K562 (cell line): ENCODE data around the gene EOGT. TPM values are rescaled to one million over a fixed set of nuclear protein-coding genes. Genes with fewer than 3 reads are reported as not detected.

Source experiments
- ATAC-seq: fragments of 200-7000 bp; cut with Tn5 transposase; 3 replicates; pipeline ENCODE4 v1.9.1; 2020; ENCODE audit warnings: moderate library complexity
- BruUV-seq: library from RNA; stranded (reverse); fragments of 400-500 nt; replicated peaks from 2 replicates; lab custom pipeline; 2021; lab: Mats Ljungman, UMichigan
- CTCF ChIA-PET: fragments of 300-600 bp; formaldehyde crosslinking; extraction: SDS; loops from one replicate; lab custom pipeline; 2021; ENCODE audit warnings: low intra/inter-chr PET ratio; lab: Yijun Ruan, JAX
- POLR2A ChIA-PET: fragments of 300-600, 350-650 bp; sonication (Branson Sonifier 250); formaldehyde crosslinking; extraction: SDS; loops from one replicate; lab custom pipeline; 2021; ENCODE audit warnings: antibody characterized with exemption, inconsistent platforms; lab: Yijun Ruan, JAX
- DNase-seq, 4 experiments: peaks; one replicate each; pipeline versions ENCODE4 v3.0.0 to v3.0.0-alpha.2; 2011 to 2018; ENCODE audit warnings: low spot score in 3 of 4, mixed read lengths in 3 of 4; ENCODE audit errors: extremely low read depth in 1 of 4
- FAIRE-seq: peaks from 2 replicates; lab custom pipeline; 2011; peaks lifted over from hg19 to GRCh38; lab: Jason Lieb, UNC
- H2AFZ ChIP-seq: 2 replicates; pipeline ENCODE4 v1.6.0; 2011; ENCODE audit warnings: low read depth, low read length, control low read depth, inconsistent platforms
- H3K27ac ChIP-seq: fragments of 200-600 bp; 3 replicates; pipeline ENCODE4 v1.8.0; 2011; ENCODE audit warnings: low read depth, mild to moderate bottlenecking, control low read depth, inconsistent platforms, low read length, moderate library complexity, mixed read lengths; ENCODE audit errors: extremely low read depth
- H3K27me3 ChIP-seq, 2 experiments: fragments of 300-600 bp in 1 of 2; 2 replicates in 1 of 2; 3 replicates in 1 of 2; pipeline versions ENCODE4 v1.6.0 to v1.8.0; 2011; ENCODE audit warnings: inconsistent platforms in 2 of 2, low read length in 2 of 2, mild to moderate bottlenecking in 1 of 2, mixed read lengths in 1 of 2, moderate library complexity in 1 of 2; ENCODE audit not compliant: control insufficient read depth in 2 of 2, insufficient read depth in 2 of 2
- H3K36me3 ChIP-seq: fragments of 300-600 bp; 3 replicates; pipeline ENCODE4 v1.8.0; 2011; ENCODE audit warnings: mild to moderate bottlenecking, low read length, inconsistent platforms; ENCODE audit not compliant: control insufficient read depth, insufficient read depth
- H3K4me1 ChIP-seq, 2 experiments: fragments of 200-600 bp in 1 of 2; replicated peaks in 1 of 2; 2 replicates in 1 of 2; 3 replicates in 1 of 2; pipeline versions ENCODE4 v1.5.1 to v1.8.0; 2011; ENCODE audit warnings: inconsistent platforms in 2 of 2, low read length in 2 of 2, mild to moderate bottlenecking in 1 of 2, mixed read lengths in 1 of 2, moderate library complexity in 1 of 2; ENCODE audit not compliant: control insufficient read depth in 2 of 2, insufficient read depth in 2 of 2
- H3K4me2 ChIP-seq: 2 replicates; pipeline ENCODE4 v1.6.1; 2011; ENCODE audit warnings: low read length, control low read depth, inconsistent platforms, mixed read lengths; ENCODE audit not compliant: insufficient read depth
- H3K4me3 ChIP-seq: fragments of 200-600 bp; sonication (generic), shearing (Covaris generic); 2 replicates; pipeline ENCODE4 v1.5.1; 2016; ENCODE audit warnings: control low read depth, inconsistent platforms
- H3K79me2 ChIP-seq: fragments of 200-600 bp; 3 replicates; pipeline ENCODE4 v1.8.0; 2011; ENCODE audit warnings: low read length, inconsistent platforms; ENCODE audit not compliant: control insufficient read depth, insufficient read depth
- H3K9ac ChIP-seq, 2 experiments: 2 replicates each; pipeline versions ENCODE4 v1.6.0 to v1.6.1; 2011; ENCODE audit warnings: low read depth in 2 of 2, low read length in 2 of 2, control low read depth in 1 of 2, inconsistent platforms in 1 of 2, mild to moderate bottlenecking in 1 of 2, mixed read lengths in 1 of 2; ENCODE audit not compliant: insufficient read depth in 1 of 2
- H3K9me1 ChIP-seq: one replicate; pipeline ENCODE4 v1.6.0; 2011; ENCODE audit warnings: inconsistent platforms, mild to moderate bottlenecking, low read length, moderate library complexity; ENCODE audit not compliant: control insufficient read depth, insufficient read depth
- H3K9me3 ChIP-seq: replicated peaks from 2 replicates; pipeline ENCODE4 v1.5.1; 2011; ENCODE audit warnings: low read depth, low read length, inconsistent platforms; ENCODE audit not compliant: control insufficient read depth, insufficient read depth
- H4K20me1 ChIP-seq: replicated peaks from 2 replicates; pipeline ENCODE4 v1.6.1; 2011; ENCODE audit warnings: low read length, inconsistent platforms, mixed read lengths; ENCODE audit not compliant: control insufficient read depth, insufficient read depth
- ELF1 ChIP-seq: fragments of 200-800 bp; sonication (Bioruptor generic); IDR thresholded peaks from 2 replicates; pipeline ENCODE4 v1.6.1; 2016; ENCODE audit warnings: missing genetic modification characterization, missing compliant biosample characterization
- ELF2 ChIP-seq: fragments of 250-450 bp; sonication (Bioruptor Pico); IDR thresholded peaks from 2 replicates; pipeline ENCODE4 v1.5.0; 2021; ENCODE audit warnings: mild to moderate bottlenecking
- ERF ChIP-seq: fragments of 450-650 bp; formaldehyde crosslinking; IDR thresholded peaks from 2 replicates; pipeline ENCODE4 v1.4.0; 2020; ENCODE audit warnings: mild to moderate bottlenecking, mixed read lengths
- NFIC ChIP-seq: fragments of 450-650 bp; IDR thresholded peaks from 2 replicates; pipeline ENCODE4 v1.6.1; 2017; ENCODE audit warnings: mild to moderate bottlenecking, inconsistent platforms
- PCBP1 ChIP-seq: fragments of 200-400 bp; formaldehyde crosslinking; IDR thresholded peaks from 2 replicates; pipeline ENCODE4 v1.6.1; 2018; ENCODE audit warnings: mild to moderate bottlenecking, low read depth, low read length; ENCODE audit not compliant: poor library complexity, severe bottlenecking
- PTTG1 ChIP-seq: fragments of 450-650 bp; IDR thresholded peaks from 2 replicates; pipeline ENCODE4 v1.6.1; 2016; ENCODE audit warnings: low read depth, mild to moderate bottlenecking, missing genetic modification characterization, missing compliant biosample characterization
- STAG1 ChIP-seq: sonication (generic); formaldehyde crosslinking; IDR thresholded peaks from 2 replicates; pipeline ENCODE4 v1.5.0; 2020; ENCODE audit warnings: missing genetic modification reagents, borderline replicate concordance
- TEAD4 ChIP-seq, 2 experiments: sonication (generic) in 1 of 2; formaldehyde crosslinking in 1 of 2; IDR thresholded peaks; 2 replicates each; pipeline versions ENCODE4 v1.6.1 to v1.8.0; 2012 to 2022; ENCODE audit warnings: borderline replicate concordance in 1 of 2, inconsistent platforms in 1 of 2, low read length in 1 of 2, mild to moderate bottlenecking in 1 of 2, missing genetic modification reagents in 1 of 2
- ZNF23 ChIP-seq: fragments of 250-450 bp; sonication (Bioruptor Pico); IDR thresholded peaks from 2 replicates; pipeline ENCODE4 v1.4.0; 2020; ENCODE audit warnings: mild to moderate bottlenecking
- WGBS: fragments of 100-300 bp; shearing (Covaris generic); methylation state at CpG from one replicate; pipeline ENCODE4 v1.1.6; 2016; ENCODE audit warnings: low coverage, mixed read lengths; ENCODE audit not compliant: insufficient coverage; ENCODE audit errors: missing lambda C conversion rate; 5-methylcytosine and 5-hydroxymethylcytosine counted together
- in situ Hi-C: fragments of 300-500 bp; cut with MboI; formaldehyde crosslinking; loops from 4 replicates; pipeline ENCODE4 v1.15.0; 2018; ENCODE audit warnings: inconsistent platforms, mixed read lengths
- intact Hi-C: fragments of 100-400 bp; cut with micrococcal nuclease; formaldehyde crosslinking; loops from 2 replicates; pipeline ENCODE4 v1.14.2; 2022
- polyA plus RNA-seq, 8 experiments: library from polyadenylated mRNA; depleted of rRNA in 4 of 8; stranded (reverse) in 5 of 8; unstranded in 3 of 8; fragments of >200 nt; fragmentation: Nextera tagmentation in 2 of 8; fragmentation: Illumina TruSeq in 1 of 8; extraction: Ambion mirVana in 2 of 8; extraction: Trizol in 1 of 8; gene quantifications; 2 replicates each; pipeline versions ENCODE4 v1.2.1 to v1.2.3, GENCODE V29; 2011 to 2014; ENCODE audit warnings: inconsistent platforms in 1 of 8, missing spikeins in 1 of 8
- total RNA-seq, 7 experiments: library from RNA; depleted of rRNA in 6 of 7; stranded (reverse); fragments of >200 nt in 6 of 7; fragmentation: Illumina TruSeq in 2 of 7; extraction: Trizol in 2 of 7; gene quantifications; 2 replicates each; pipeline versions ENCODE4 v1.2.1 to v1.2.3, GENCODE V29; 2011 to 2021; ENCODE audit warnings: low replicate concordance in 1 of 7
- TF ChIP-seq, protein P1 (sequence below): fragments of 450-650 bp; formaldehyde crosslinking; IDR thresholded peaks from 2 replicates; pipeline ENCODE4 v1.4.0; 2022; ENCODE audit warnings: mild to moderate bottlenecking, moderate library complexity
- TF ChIP-seq, protein P2 (sequence below): fragments of 450-650 bp; IDR thresholded peaks from 2 replicates; pipeline ENCODE4 v1.7.1; 2018; ENCODE audit warnings: mild to moderate bottlenecking, low read depth; ENCODE audit not compliant: partially characterized antibody
- TF ChIP-seq, protein P3 (sequence below): IDR thresholded peaks from 3 replicates; pipeline ENCODE4 v1.6.1; 2011; ENCODE audit warnings: borderline replicate concordance, mild to moderate bottlenecking, moderate library complexity; ENCODE audit not compliant: insufficient read length; ENCODE audit errors: extremely low read depth

The EOGT gene
- total and polyA plus RNA-seq, 9 of the 15 experiments (the other 6 are each of a cell fraction or from before 2014, with no cell fraction given), result 3.6 to 17.9 (median 7.4) TPM

DNA sequence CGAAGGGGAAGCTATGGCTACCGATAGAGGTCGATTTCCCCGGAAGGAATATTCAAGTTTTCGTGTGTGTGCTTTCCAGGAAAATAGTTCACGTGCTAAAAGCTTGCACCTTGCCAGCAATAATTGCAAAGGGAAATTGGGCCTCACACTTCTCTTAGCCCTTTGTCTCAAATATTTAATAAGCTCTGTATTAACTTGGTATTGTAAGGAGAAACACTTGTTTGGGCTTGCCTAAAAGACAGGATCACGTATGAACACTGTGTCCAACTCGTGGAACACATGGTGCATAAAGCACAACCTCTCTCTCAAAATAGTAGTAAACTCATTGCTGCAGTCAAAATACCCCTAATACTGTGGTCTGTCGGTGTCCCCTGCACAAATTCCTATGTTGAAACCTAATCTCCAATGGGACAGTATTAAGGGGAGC is 39.0 kb upstream of the EOGT start:
- Histone ChIP-seq H3K27ac (peak overlapping the region; percentile 95), H4K20me1 (no peaks in the 10 kb centered on the region; the same call in 1 of the 2 replicates), H3K4me1 (peaks cover 0 to 7% of the 10 kb centered on the region in 2 experiments; a peak in 2 of 5 replicates), H3K4me2 (peak overlapping the region; percentile 96), H3K79me2 (peaks cover 41% of the 10 kb centered on the region), H3K9ac (peak overlapping the region; percentile 55 to 98; a peak in 3 of 4 replicates), H2AFZ (peak overlapping the region; percentile 85), H3K9me3 (no peaks in the 10 kb centered on the region), H3K4me3 (peak overlapping the region; percentile 93), H3K27me3 (no peaks in the 10 kb centered on the region), H3K9me1 (no peaks in the 10 kb centered on the region), H3K36me3 (peaks cover 37% of the 10 kb centered on the region; the same call in 2 of the 3 replicates)
- ATAC-seq (no peak; the same call in 1 of the 3 replicates), FAIRE-seq (peak; percentile 19), DNase-seq (no peak)
- intact Hi-C loops (no loop called here), in situ Hi-C loops (no loop called here)
- BruUV-seq, result TSS peak; percentile 82
- POLR2A ChIA-PET, result interaction anchor here (0.6 to 1.7 kb wide), 7 partner anchors 9 to 156 kb away, joined by 3 to 7 read pairs (median 4); no protein-coding TSS in a partner anchor
- CTCF ChIA-PET, result no interaction called here
- WGBS, result 5% methylated on average over 9 of the region's 9 CpGs
- TF ChIP-seq, protein P1, sequence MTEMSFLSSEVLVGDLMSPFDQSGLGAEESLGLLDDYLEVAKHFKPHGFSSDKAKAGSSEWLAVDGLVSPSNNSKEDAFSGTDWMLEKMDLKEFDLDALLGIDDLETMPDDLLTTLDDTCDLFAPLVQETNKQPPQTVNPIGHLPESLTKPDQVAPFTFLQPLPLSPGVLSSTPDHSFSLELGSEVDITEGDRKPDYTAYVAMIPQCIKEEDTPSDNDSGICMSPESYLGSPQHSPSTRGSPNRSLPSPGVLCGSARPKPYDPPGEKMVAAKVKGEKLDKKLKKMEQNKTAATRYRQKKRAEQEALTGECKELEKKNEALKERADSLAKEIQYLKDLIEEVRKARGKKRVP (CRISPR knock-in tag), result no peak
- TF ChIP-seq STAG1 (no peak), ELF2 (CRISPR knock-in tag) (peak; percentile 3), ELF1 (tag) (peak; percentile 16), NFIC (no peak), TEAD4 (IDR thresholded peaks at IDR 0.05; ENCODE audit: low read length) (0 out of 2 replicates have a peak, but pooled peaks have one; percentile 2), TEAD4 (CRISPR knock-in tag; IDR thresholded peaks at IDR 0.05; ENCODE audit: borderline replicate concordance) (no peak), PCBP1 (no peak), ZNF23 (CRISPR knock-in tag) (no peak), PTTG1 (tag) (no peak), ERF (CRISPR knock-in tag) (no peak)
- TF ChIP-seq, protein P2, sequence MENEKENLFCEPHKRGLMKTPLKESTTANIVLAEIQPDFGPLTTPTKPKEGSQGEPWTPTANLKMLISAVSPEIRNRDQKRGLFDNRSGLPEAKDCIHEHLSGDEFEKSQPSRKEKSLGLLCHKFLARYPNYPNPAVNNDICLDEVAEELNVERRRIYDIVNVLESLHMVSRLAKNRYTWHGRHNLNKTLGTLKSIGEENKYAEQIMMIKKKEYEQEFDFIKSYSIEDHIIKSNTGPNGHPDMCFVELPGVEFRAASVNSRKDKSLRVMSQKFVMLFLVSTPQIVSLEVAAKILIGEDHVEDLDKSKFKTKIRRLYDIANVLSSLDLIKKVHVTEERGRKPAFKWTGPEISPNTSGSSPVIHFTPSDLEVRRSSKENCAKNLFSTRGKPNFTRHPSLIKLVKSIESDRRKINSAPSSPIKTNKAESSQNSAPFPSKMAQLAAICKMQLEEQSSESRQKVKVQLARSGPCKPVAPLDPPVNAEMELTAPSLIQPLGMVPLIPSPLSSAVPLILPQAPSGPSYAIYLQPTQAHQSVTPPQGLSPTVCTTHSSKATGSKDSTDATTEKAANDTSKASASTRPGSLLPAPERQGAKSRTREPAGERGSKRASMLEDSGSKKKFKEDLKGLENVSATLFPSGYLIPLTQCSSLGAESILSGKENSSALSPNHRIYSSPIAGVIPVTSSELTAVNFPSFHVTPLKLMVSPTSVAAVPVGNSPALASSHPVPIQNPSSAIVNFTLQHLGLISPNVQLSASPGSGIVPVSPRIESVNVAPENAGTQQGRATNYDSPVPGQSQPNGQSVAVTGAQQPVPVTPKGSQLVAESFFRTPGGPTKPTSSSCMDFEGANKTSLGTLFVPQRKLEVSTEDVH, result peak; percentile 9
- TF ChIP-seq, protein P3, sequence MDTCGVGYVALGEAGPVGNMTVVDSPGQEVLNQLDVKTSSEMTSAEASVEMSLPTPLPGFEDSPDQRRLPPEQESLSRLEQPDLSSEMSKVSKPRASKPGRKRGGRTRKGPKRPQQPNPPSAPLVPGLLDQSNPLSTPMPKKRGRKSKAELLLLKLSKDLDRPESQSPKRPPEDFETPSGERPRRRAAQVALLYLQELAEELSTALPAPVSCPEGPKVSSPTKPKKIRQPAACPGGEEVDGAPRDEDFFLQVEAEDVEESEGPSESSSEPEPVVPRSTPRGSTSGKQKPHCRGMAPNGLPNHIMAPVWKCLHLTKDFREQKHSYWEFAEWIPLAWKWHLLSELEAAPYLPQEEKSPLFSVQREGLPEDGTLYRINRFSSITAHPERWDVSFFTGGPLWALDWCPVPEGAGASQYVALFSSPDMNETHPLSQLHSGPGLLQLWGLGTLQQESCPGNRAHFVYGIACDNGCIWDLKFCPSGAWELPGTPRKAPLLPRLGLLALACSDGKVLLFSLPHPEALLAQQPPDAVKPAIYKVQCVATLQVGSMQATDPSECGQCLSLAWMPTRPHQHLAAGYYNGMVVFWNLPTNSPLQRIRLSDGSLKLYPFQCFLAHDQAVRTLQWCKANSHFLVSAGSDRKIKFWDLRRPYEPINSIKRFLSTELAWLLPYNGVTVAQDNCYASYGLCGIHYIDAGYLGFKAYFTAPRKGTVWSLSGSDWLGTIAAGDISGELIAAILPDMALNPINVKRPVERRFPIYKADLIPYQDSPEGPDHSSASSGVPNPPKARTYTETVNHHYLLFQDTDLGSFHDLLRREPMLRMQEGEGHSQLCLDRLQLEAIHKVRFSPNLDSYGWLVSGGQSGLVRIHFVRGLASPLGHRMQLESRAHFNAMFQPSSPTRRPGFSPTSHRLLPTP, result no peak
